ENCODE data around the gene SMARCD1. TPM values are rescaled to one million over a fixed set of nuclear protein-coding genes. Genes with fewer than 3 reads are reported as not detected.

The SMARCD1 gene
- total and polyA plus RNA-seq, 2 experiments from 2014 or later: 27.9 to 33.4 TPM

DNA sequence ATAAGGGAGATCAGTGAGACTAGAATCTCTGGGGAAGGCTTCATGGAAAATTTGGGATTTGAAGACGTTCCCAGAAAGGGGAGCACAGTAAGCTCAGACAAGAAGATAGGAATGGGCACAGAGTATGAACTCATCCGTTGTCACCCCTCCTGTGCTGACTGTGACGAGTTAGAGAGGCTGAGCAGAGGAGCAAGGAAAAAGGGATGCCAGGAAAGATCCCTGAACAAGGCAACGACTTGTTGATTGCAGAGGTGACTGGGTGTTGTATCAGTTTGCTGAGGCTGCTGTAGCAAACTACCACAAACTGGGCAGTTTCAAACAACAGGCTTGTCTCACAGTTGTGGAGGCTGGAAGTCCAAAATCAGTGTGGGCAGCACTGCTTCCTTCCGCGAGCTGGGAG is 12.8 kb downstream of the SMARCD1 start:
- H3K27me3 ChIP-seq: no peaks in the 10 kb centered on the region
- TF ChIP-seq, protein P1, sequence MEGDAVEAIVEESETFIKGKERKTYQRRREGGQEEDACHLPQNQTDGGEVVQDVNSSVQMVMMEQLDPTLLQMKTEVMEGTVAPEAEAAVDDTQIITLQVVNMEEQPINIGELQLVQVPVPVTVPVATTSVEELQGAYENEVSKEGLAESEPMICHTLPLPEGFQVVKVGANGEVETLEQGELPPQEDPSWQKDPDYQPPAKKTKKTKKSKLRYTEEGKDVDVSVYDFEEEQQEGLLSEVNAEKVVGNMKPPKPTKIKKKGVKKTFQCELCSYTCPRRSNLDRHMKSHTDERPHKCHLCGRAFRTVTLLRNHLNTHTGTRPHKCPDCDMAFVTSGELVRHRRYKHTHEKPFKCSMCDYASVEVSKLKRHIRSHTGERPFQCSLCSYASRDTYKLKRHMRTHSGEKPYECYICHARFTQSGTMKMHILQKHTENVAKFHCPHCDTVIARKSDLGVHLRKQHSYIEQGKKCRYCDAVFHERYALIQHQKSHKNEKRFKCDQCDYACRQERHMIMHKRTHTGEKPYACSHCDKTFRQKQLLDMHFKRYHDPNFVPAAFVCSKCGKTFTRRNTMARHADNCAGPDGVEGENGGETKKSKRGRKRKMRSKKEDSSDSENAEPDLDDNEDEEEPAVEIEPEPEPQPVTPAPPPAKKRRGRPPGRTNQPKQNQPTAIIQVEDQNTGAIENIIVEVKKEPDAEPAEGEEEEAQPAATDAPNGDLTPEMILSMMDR (IDR thresholded peaks at IDR 0.05; ENCODE audit: poor library complexity): no peak
- TF ChIP-seq EZH2 (IDR thresholded peaks at IDR 0.05; ENCODE audit: borderline replicate concordance) (no peak), EZH2phosphoT487 (IDR thresholded peaks at IDR 0.05; ENCODE audit: low read depth, severe bottlenecking, unreplicated experiment) (no peak)
- no peak overlapping the region for H2AFZ ChIP-seq
- H4K20me1 ChIP-seq (ENCODE audit: insufficient read depth, poor library complexity, severe bottlenecking): no peaks in the 10 kb centered on the region
- H3K9me2 ChIP-seq (replicated peaks; ENCODE audit: insufficient read depth): no peaks in the 10 kb centered on the region
- WGBS (ENCODE audit: low lambda C conversion rate, missing lambda C conversion rate): 95% methylated on average over 6 of the region's 6 CpGs
- H3K4me1 ChIP-seq (ENCODE audit: insufficient read depth): peaks cover 7% of the 10 kb centered on the region
- DNase-seq (ENCODE audit: low spot score): no peak
- H3K9me3 ChIP-seq (ENCODE audit: low read depth): no peaks in the 10 kb centered on the region
- peaks cover 3% of the 10 kb centered on the region for H3K36me3 ChIP-seq (replicated peaks; ENCODE audit: insufficient read depth, low read depth)
- no peak overlapping the region for H3K27ac ChIP-seq
- no peaks in the 10 kb centered on the region for H3K79me2 ChIP-seq
- H3K4me2 ChIP-seq: no peak overlapping the region
- H3K4me3 ChIP-seq: no peak overlapping the region

DNA sequence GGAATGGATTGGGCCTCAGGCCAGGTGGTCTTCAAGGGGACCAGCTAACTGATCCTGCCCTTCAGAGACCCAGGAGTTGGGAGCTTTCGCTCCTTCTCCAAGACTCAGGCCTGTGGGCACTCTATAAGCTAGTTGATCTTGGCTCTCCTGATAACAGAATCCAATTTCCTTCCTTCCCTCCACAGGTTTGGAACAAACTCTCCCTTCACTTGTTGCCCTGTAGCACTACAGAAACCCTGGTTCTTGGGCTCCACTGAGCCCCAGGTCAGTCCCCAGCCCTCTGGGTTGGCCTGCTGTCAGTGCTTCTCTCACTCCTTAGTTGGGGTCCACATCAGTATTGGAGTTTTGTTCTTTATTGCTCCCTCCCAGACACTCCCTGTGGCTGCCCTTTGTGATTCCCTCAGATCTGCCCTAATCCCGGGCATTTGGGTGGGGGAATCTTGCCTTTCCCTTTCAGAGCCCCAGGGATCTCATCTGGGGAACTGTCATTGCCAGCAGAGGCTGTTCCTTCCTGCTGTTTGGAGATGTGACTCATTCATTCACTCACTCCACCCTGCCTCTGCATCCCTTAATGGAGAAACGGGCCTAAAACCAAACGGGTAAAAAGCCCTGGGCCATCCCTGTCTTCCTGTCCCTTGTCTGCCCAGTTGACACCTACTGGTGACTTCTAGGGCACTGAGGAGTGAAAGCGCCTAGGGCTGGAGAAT is 14.3 kb downstream of the SMARCD1 start:
- no peak overlapping the region for H3K4me2 ChIP-seq
- no peak for DNase-seq (ENCODE audit: low spot score)
- H3K27me3 ChIP-seq: no peaks in the 10 kb centered on the region
- H3K4me1 ChIP-seq (ENCODE audit: insufficient read depth): peaks cover 22% of the 10 kb centered on the region
- H3K27ac ChIP-seq: no peak overlapping the region
- TF ChIP-seq, protein P1 (IDR thresholded peaks at IDR 0.05; ENCODE audit: poor library complexity): no peak
- no peak for TF ChIP-seq EZH2 (IDR thresholded peaks at IDR 0.05; ENCODE audit: borderline replicate concordance)
- no peak for TF ChIP-seq EZH2phosphoT487 (IDR thresholded peaks at IDR 0.05; ENCODE audit: low read depth, severe bottlenecking, unreplicated experiment)
- no peaks in the 10 kb centered on the region for H3K36me3 ChIP-seq (replicated peaks; ENCODE audit: insufficient read depth, low read depth)
- no peak overlapping the region for H3K4me3 ChIP-seq
- H4K20me1 ChIP-seq (ENCODE audit: insufficient read depth, poor library complexity, severe bottlenecking): no peaks in the 10 kb centered on the region
- H2AFZ ChIP-seq: no peak overlapping the region
- 92% methylated on average over 5 of the region's 5 CpGs for WGBS (ENCODE audit: low lambda C conversion rate, missing lambda C conversion rate)
- no peaks in the 10 kb centered on the region for H3K9me2 ChIP-seq (replicated peaks; ENCODE audit: insufficient read depth)
- no peaks in the 10 kb centered on the region for H3K9me3 ChIP-seq (ENCODE audit: low read depth)
- H3K79me2 ChIP-seq: no peaks in the 10 kb centered on the region

DNA sequence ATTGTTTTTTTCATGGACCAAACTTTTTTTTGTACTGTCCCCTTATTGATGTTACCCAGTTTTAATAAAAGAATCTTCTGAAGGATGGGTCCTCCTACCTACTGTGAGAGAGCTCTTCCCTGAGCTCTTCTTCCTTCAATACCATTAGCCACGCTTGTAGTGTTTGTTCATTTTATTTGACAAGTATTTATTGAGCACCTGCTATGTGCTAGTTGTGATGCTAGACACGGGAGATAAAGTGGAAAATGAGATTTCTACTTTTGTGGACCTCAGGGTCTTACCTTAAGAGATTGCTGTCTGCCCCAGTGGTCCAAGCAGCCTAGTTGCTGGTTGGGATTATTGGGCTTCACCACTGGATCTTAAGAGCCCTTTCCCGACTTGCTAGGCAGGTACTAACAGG is 15.4 kb downstream of the SMARCD1 start:
- 83% methylated on average over 3 of the region's 3 CpGs for WGBS (ENCODE audit: low lambda C conversion rate, missing lambda C conversion rate)
- DNase-seq (ENCODE audit: low spot score): no peak

More for the DNA sequence above, 15.4 kb downstream of the SMARCD1 start:
- Histone ChIP-seq H3K9me3 (ENCODE audit: low read depth) (no peaks in the 10 kb centered on the region), H3K9me2 (replicated peaks; ENCODE audit: insufficient read depth) (no peaks in the 10 kb centered on the region), H2AFZ (no peak overlapping the region), H3K4me1 (ENCODE audit: insufficient read depth) (peaks cover 25% of the 10 kb centered on the region), H4K20me1 (ENCODE audit: insufficient read depth, poor library complexity, severe bottlenecking) (no peaks in the 10 kb centered on the region), H3K4me3 (no peak overlapping the region), H3K27me3 (no peaks in the 10 kb centered on the region), H3K27ac (no peak overlapping the region), H3K79me2 (peaks cover 2% of the 10 kb centered on the region), H3K4me2 (no peak overlapping the region), H3K36me3 (replicated peaks; ENCODE audit: insufficient read depth, low read depth) (no peaks in the 10 kb centered on the region)
- TF ChIP-seq, protein P1 (IDR thresholded peaks at IDR 0.05; ENCODE audit: poor library complexity): no peak
- no peak for TF ChIP-seq EZH2 (IDR thresholded peaks at IDR 0.05; ENCODE audit: borderline replicate concordance)
- no peak for TF ChIP-seq EZH2phosphoT487 (IDR thresholded peaks at IDR 0.05; ENCODE audit: low read depth, severe bottlenecking, unreplicated experiment)
